NCI-H69 (cell line): Measurements from ENCODE around the gene ASPHD2.

ENCODE experiments used
- DNase-seq: peaks from one replicate; lab custom pipeline; 2025; lab: John Stamatoyannopoulos, UW

The ASPHD2 gene

DNA sequence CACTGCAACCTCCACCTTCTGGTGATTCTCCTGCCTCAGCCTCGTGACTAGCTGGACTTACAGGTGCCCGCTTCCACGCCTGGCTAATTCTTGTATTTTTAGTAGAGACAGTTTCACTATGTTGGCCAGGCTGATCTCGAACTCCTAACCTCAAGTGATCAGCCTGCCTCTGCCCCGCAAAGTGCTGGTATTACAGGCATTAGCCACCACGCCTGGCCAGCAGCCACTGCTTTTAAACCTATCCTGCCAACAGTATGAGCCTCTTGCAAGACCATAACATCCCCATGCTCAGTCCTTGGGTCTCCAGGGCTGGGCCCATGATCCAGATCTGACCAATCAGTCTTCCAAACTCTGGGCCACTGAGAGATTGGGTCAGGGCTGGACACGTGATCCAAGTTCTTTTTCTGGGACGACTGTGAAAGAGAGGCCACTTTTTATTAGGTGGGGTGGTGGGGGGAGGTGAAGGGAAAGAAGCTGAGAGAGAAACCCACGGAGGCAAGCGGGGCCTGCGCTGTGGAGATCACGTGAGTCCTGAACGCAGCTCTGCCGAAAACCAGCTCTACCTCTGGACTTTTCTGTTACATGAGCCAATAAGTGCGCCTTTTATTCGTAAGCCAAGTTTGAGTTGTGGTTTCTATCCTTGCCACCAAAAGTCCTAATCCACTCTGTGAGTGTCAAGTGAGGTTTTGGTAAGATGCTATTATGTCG, 17.9 kb downstream of the ASPHD2 start:
- no peak for DNase-seq

DNA sequence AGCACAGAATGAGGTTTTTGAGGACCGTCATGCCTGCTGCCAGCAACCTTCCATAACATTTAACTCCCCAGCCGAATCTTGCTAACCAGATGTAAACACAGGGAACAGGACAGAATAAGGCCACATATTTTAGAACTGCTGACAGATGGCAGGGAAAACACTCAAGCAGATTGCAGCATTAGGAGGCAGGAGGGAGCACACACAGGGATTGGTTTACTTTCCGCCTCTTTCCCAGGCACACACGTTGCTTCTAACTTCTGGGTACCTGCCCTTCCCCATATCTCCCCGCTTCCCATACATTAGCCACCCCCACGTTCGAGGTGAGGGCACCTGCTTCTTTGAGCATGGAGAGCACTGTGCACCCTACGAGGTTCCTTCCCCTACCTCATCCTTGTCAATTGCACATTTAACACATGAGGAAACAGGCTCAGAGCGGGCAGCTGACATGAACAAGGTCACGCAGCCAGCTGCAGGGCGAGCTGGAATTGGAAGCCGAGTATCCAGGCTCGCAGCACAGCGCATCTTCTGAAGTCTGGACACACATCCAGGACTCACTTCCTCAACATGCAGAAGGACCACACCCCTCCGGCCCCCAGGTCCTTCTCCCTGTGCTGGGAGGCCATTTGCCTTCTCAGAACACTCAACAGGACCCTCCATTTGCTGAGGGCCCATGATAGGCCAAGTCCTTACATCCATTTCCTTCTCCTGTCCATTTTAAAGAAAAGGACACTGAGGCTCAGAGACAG, 18.7 kb downstream of the ASPHD2 start:
- peak; percentile 25 for DNase-seq

DNA sequence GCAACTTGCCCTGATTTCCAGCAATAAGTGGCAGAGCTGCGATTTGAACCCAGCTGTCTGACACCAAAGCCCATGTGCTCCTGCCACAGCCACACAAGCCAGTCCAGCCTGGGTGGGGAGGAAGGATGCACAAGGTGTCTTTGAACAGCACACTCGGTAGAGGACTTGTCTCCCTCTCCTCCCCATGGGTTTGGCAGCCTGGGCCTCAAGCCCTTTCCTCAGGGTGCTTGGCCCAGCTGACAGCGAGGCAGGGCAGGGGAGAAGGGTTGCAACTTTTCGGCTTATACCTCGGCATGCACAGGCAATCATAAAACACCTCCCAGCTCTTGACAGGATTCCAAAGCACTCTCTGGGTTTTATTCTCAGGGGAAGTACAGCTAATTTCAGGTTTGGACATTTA, 19.3 kb downstream of the ASPHD2 start:
- no peak for DNase-seq

DNA sequence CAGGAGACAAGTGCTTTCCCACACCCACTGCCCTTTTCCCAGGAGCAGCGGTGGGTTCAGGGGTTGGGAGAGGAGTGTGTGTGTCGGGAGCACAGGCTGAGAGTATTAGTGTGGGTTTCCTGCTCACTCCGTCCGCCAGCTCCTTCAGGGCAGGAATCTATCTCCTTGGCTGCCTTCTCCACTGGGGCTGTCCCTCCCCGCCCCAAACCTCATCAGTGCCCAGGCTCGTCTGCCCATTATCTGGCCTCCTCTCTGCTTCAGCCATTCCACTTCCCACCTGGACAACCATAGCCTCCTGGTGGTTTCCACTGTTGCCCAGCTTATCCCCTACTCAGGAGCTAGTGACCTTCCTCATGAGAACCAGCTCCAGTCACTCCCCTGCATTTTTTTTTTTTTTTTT, 19.9 kb downstream of the ASPHD2 start:
- DNase-seq = no peak

DNA sequence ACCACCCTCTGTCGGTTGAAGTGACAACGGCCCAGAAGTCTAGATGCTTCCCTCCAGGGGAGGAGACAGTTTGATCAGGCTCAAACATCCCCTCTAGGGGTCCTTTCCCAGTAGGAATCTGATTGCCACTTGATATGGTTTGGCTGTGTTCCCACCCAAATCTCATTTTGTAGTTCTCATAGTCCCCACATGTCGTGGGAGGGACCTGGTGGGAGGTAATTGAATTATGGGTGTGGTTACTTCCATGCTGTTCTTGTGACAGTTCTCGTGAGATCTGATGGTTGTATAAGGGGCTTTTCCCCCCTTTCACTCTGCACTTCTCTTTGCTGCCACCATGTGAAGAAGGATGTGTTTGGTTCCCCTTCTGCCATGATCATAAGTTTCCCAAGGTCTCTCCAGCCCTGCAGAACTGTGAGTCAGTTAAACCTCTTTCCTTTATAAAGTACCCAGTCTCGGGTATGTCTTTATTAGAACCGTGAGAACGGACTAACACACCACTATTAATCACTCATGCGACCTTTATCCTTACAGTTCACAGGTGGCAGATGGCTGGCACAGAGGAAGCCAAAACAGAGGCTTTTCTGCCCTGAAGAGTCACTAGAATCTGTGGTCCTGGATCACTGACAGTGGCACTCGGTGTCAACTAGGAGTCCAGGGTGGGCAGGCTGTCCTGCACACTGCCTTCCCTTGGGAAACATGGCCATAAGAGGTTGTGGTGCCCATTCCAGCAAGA, 21.6 kb downstream of the ASPHD2 start:
- no peak for DNase-seq

DNA sequence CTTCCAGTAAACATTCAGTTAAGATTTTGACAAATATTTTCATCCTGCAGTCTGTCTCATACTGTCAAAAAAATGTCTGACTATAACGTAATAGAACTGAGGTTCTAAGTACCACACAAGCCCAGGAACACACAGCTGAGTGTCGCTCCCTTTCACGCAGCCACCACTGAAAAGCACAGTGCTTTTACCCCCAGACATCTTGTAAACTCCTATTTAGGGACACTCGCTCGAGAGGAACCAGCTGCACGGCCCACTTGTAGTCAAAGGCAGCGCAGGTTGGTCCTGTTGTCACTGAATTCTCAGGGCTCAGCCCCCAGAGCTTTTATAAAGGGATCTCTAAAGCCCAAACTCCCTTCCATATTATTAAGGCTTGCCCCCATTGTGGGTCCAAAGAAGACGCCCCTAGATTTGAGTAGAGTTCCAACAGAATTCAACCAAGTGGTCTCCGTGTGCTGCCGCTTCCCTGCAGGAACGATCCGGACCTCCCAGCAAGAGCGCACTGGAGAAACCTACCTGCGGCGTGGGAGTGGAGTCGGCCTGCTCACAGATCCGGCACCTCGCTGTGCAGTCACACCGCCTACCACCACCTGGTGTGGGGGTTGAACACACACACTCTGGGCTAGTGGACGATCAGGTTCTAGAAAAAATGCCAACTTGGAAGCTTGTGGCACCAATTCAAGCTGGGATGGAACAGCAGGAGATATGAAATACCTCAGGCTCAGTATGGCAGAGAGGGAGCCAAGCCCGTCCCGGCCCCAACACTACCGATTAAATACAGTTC, 23.4 kb downstream of the ASPHD2 start:
- DNase-seq = no peak

DNA sequence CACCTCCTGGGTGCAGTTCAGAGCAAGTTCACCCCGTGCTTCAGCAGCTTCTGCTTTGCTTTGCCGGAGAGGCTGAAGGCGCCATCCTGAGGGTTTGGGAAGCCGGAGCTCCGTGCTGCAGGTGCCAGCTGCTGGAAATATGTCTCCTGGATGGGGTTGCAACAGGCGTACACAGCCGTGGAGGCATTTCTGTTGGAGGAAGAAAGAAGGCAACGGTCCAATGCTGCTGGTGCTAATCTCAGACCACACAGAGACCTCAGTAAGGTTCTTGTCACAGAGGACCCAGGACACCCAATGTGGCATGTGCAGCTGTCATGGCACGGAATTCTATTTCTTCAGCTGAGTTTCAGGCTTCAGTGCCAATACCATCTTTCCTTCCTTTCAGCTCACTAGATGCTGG, 24.2 kb downstream of the ASPHD2 start:
- DNase-seq = no peak

DNA sequence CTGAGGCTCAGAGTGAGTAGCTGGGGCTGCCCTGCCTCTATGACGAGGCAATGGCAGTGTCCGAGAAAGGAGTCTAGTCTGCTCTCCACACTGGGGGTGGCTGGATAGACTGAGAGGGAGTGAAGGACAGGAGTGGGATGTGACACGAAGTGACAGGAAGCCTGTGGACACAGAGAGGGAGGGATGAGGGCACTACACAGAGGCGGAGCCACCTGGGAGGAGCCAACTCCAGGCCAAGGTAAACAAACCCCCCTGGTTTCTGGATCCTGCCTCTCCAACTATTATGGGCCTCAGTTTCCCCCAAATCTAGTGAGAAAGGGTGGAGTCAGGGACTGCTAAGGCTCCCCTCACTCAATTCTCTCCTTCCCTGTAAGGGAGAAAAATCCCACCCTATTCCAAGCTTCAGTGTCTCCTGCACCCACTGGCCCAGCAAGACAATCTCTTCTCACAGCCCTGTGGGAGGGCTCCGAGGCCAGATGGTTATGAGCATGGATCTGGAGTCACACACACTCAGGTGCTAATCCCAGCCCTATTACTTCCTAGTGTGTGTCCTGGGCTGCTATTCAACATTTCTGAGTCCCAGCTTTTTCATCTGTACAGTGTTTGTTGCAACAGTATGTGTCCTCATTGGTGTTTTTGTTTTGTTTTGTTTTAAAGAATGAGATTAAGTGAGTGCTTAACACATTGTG, 24.9 kb downstream of the ASPHD2 start:
- DNase-seq = peak; percentile 9

DNA sequence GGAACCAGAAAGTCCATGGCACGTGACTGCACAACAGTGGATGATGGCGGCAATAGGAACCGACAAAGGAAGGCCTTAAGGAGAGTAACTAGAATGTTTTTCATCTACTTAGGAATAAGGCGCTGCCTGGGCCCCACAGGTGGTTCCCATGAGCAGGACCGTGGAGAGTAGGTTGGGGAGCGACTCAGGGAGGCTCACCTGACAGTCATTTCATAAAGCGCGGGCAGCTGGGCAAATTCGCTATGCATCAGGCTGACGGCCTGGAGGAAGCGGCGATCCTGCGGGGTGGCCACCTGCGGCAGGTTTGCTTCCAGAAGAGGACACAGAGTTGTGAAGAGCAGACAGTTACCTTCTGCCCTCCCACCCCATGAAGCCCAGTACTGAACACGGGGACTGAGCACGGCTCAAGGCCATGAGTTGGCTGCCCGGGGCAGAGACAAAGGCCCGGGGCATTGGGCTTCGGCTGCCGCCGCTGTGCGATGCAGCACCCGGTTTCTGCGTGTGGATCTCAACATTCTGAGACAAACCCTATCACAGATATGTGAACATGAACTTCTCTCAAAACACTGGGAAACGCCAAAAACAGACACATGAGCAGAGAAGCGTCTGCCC, 28.7 kb downstream of the ASPHD2 start:
- no peak for DNase-seq

DNA sequence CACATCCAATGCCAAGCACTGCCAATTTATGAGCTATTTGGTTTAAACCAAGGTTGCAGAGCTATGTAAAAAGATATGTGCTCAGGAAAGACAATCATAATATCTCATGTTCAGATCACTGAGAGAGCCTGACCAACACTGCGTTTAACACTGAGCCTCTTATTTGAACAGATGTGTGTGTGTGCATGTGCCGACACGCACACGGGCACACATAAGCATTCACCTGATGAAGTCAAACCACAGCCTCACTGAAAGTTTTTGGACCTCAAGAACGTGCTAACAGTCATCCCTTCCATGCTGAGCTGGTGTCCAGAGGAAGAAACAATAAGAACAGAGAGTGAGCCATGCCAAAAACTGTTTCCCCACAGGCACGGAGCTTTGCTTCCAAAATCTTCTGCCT, 31.1 kb downstream of the ASPHD2 start:
- no peak for DNase-seq

DNA sequence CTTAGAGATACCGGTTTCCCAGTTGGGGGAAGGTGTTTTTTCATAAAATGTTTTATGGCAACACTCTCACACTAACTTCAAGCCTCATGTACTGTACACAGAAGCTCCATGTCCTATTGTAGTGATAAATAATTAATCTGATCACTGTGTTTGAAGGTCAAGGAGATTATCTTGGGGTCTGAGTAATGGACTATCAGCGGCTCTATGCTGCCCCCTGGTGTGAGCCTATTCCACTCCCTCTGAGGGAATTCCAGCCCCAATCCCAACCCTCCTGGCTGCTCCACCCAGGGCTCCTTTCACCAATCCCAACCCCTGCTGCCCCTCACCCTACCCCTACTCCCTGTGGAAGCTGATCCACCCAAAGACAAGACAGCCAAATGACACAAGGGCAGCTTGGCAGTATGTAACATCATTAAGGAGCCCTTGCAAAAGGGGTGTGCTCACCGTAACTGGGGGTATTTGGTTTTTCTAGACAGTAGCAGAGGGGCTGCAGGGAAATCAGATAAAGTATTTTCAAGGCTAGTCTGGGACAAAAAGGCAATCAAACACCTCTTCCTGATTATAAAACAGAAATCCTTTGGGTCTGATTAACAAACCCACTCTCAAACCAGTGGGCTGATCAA, 32.2 kb downstream of the ASPHD2 start:
- peak; percentile 65 for DNase-seq

DNA sequence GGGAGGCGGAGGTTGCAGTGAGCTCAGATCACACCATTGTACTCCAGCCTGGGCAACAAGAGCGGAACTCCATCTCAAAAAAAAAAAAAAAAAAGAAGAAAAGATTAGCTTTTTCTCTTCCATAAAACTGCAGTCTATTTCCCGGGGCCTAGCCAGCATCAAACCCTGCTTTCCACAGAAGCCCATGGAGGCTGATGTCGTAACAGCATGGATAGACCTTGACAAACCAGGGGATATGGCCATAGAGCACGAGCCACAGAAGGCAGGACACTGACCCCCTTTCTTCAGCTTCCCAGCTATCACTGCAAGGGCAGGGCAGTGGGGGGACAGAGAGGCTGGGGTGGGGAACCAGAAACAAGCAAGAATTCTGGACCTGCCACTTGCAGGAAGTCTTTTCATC, 33.0 kb downstream of the ASPHD2 start:
- DNase-seq = no peak

DNA sequence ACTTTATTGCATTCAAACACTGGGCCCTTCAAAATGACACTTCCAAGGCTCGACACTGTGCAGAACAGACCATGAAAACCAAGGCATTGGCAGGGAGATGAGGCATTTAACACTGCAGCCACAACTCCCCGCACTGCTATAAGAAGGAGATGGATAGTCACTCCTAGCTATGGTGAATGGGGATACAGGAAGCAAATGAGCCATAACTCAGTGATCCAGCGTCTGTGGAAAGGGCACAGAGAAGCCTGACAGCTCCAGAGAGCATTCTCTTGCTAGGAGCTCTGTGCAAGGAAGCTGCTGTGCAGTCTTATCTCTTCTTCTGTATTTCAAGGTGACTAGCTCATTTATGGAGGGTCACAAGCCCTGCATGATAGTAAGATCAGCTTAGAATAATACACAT, 33.6 kb downstream of the ASPHD2 start:
- DNase-seq = peak; percentile 41

DNA sequence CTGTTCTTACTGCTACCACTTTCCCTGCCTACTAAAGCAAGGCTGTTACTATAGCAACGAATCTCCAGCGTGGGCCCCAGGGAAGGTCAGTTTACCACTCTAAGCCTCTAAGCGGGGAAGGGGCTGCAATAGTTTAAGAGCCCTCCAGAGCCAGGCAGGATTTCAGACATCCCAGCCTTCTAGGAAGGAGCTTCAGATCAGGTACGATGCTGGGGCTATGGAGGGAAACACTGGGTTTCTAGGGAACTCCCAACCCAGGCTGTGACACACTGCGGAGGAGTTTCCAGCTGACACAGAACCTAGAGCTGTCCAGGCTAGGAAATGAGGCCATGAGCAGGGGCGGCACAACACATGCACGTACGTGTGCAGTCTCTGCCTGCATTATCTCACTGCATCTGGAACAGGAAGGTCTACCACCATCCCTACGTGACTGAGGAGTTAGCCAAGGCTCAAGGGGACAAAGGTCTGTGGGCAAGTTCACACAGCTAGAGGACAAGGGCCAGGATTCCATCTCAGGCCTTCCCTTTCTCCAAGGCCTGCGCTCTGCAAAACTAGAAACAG, 34.1 kb downstream of the ASPHD2 start:
- DNase-seq = peak; percentile 54

DNA sequence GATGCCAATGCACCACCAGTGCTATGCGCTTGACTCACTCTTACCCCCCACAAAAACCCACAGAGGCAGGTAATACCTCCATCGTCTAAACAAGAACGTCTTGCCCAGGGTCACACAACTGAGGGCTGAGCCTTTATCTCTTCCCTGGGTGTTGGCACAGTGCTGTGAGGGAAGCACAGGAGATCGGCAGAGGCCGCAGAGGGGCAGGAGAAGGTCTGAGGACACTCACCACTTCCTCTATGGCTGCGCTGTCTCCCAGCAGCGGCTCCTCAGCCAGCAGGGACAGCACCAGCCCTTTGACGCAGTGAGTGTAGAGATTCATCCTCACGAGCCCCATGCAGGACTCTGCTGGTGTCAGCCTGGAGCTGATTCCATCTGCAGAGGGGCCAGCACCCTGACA, 34.6 kb downstream of the ASPHD2 start:
- no peak for DNase-seq

DNA sequence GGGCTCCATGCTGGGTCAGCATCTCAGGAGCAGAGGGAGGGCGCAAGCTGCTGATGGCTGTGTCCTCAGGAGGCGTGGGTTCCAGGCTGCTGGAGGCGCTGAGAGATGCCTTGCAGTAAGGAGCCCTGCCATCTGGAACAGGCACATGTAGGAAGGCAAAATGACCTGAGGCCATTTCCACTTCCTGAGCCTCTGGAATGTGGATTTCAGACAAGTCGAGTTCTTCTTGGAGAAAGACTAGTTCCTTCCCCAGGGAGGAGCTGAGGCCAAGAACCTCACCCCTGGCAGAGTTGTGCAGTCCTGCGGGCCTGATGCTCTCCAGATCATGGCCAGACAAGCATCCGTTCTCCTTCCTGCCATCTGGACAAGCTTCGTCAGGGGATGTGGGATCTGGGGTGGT, 35.3 kb downstream of the ASPHD2 start:
- no peak for DNase-seq

DNA sequence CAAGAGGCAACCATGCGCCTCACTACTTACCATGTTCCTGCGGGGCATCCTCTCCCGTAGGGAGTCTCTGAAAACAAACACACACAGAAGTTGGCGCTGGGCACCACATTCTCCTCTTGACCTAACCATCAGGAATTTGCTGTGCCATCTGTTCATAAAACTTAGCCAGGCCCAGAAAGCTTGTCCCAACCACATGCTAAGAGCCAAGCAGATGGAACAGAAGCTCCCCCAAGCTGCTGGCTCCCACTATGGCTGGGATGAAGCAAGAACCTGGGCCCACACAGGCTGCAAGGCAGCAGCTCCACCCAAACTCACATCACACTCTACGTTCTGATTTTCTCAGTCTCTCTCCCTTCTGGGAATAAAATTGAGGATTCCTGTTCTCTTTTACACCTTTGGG, 37.1 kb downstream of the ASPHD2 start:
- DNase-seq = peak; percentile 81

DNA sequence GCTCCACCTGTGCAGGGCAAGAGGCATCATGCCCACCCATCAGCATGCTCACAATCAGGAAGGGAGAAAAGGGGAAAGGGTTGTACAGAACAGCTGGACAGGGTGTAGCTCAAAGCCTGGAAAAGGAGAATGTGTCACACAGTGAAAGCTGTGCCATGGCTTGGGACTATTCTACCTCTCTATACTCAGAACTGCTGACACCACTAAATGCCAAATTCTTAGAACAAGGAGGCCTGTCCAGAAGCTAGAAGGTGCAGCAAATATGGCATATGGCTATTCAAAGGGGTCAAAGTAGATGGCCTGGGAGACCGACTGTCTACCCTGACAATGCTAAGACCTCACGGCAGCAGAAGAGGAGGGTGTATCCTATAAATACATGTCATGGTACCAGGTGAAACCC, 41.7 kb downstream of the ASPHD2 start:
- DNase-seq = no peak

DNA sequence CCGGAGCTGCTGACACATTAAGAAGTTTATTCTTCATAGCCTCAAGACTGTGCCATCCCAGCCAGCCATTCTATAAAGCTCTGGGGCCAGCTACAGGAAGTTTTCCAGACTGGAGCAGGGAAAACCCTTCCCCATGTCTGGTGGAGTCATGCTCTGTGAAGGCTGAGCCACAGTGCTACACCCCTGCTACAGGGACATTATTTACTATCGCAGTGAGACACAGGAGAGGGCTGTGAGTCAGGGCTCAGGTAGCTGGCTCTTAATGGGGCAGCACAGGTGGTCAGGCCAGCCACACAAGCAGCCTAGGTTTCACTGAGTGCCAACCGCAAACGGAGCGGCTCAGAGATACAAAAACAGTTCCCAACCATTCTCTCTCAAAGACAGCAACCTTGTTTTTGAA, 42.5 kb downstream of the ASPHD2 start:
- DNase-seq = peak; percentile 22

DNA sequence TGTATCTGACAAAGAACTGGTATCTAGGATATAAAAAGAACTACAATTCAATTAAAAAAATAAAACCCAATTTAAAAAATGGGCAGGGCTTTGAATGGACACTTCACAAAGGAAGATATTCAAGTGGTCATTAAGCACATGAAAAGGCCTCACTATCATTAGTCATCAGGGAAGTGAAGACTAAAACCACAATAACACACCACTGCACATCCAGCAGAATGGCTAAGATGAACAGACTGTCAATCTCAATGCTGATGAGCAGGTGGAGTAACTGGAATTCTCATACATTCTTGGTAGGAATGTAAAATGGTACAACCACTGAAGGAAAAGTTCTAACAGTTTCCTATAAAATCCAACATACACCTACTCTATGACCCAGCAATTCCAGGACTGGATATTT, 45.6 kb downstream of the ASPHD2 start:
- DNase-seq = peak; percentile 35
